Activated CD4-positive, alpha-beta T cell treated with anti-CD3 and anti-CD28 coated beads, Interleukin-2, amount 50 U/mL, for 4 hours (primary cell): ENCODE results near the gene KRT9.
"Not testable (repeated sequence)": the region's sequence is repeated elsewhere in the genome, so short reads cannot be mapped to it uniquely, and the experiment has no call there.

Experiments used
- DNase-seq, 2 experiments: peaks; one replicate each; pipeline ENCODE4 v3.0.0-alpha.2; 2020

KRT9 gene

GRCh38 chr17:41599680-41600079, 27.8 kb upstream of the KRT9 start:
- no peak for DNase-seq

DNA sequence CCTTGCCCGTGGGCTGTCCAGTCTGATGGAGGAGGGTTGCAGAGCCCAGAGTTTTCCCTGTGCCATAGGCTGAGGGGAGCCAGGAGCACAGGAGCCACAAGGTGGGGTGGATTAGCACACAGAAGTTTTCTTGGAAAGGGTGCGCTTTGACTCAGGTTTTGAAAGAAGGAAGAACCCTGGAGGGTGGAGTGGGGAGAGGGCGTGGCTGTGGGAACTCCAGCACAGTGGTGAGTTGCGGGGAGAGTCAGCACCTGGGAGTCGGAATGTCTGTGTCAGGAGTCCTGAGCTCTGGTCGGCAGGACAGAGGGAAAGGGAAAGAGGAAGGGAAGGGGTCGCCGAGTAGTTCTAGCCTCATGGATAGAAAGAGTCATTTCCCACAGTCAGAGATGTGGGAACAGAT, 23.7 kb upstream of the KRT9 start:
- no peak for DNase-seq

GRCh38 chr17:41594363-41594915, 22.6 kb upstream of the KRT9 start:
- DNase-seq: no peak

GRCh38 chr17:41593306-41593981, 21.6 kb upstream of the KRT9 start:
- no peak for DNase-seq

DNA sequence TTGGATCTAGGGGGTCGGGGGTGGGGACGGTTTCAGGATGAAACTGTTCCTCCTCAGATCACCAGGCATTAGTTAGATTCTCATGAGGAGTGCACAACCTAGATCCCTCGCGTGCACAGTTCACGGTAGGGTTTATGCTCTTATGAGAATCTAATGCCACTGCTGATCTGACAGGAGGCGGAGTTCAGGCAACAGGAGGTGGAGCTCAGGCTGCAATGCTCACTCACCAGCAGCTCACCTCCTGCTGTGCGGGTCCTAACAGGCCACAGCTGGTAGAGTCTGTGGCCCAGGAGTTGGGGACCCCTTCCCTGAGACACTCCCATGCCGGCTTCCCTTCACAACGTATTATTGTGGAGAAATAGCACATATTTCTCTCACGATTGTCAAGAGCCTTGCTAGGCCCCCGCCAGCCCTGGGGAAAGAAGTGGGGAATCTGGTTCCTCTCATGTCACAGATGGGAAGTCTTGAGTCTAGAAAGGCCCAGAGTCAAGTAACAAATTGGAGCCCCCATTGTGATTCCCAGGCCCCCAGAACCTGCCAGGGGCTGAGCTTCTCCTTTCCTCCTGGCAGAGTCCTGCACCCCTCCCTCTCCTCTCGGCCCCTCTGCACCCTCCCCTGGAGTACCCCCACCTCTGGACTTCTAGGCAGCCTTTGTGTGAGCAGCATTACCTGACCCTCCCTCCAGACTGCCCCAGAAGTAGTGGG, 20.9 kb upstream of the KRT9 start:
- DNase-seq: no peak

DNA sequence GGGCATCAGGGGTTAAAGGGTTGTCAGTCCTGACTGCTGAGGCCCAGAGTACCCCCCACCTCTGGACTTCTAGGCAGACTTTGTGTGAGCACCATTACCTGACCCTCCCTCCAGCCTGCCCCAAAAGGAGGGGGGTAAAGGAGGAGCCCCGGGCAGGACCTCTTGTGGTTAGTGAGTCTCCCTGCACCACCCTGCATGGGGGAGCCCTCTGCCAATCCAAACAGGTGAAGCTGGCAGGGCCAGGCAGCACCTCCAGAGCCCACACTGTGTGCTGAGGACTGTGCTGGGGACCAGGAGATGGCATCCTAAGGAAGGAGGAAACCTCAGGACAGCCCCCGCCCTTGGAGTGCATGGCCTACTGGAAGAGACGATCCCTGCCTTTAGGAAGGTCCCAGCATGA, 17.4 kb upstream of the KRT9 start:
- no peak for DNase-seq

- no peak for DNase-seq
Observed at GRCh38 chr17:41588126-41588810, 16.4 kb upstream of the KRT9 start.

- no peak for DNase-seq
Observed at GRCh38 chr17:41586863-41587495, 15.1 kb upstream of the KRT9 start, which contains the start of gene KRT14. Gene KRT14, minus strand, starts transcription at chr17:41586895. Its CDS starts 61 bp downstream, at chr17:41586834.

DNA sequence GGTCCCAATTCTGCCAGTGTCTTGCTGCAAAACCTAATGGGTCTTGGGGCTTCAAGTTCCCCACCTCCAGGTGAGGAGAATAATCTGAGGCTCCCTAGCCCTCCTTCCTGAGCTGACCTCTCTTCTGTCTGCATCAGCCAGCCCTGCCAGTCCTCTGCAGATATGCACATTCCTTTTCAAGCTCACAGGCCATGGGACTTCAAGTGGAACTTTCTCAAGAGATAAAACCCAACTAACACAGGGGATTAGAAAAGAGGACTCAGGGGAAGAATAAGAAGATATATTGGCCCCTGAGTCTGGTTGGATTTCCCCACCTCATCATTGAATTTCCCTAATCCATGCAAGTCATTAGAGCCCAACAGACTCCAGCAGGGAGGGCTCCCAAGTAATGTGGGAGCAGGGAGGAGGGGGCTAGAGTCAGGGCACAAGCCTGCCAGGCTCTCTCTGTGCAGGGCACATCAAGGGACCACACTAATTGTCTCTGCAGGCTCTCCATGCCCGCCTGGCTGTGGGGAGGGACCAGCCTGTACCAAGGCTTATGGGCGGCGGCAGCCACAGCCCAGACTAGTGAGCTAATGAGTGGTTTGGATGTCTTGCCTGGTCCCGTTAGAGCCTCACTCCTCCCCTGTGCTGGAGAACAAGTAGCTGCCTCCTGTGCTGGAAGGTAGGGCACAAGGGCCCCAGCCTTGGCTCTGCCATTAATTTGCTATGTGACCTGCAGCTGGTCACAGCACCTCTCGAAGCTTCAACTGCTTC, 13.6 kb upstream of the KRT9 start:
- no peak for DNase-seq

GRCh38 chr17:41584331-41584927, 12.6 kb upstream of the KRT9 start:
- not testable (repeated sequence) for DNase-seq

GRCh38 chr17:41583137-41584127, 11.6 kb upstream of the KRT9 start:
- DNase-seq: no peak

- not testable (repeated sequence) for DNase-seq
Observed at GRCh38 chr17:41582061-41582968, 10.5 kb upstream of the KRT9 start.

DNA sequence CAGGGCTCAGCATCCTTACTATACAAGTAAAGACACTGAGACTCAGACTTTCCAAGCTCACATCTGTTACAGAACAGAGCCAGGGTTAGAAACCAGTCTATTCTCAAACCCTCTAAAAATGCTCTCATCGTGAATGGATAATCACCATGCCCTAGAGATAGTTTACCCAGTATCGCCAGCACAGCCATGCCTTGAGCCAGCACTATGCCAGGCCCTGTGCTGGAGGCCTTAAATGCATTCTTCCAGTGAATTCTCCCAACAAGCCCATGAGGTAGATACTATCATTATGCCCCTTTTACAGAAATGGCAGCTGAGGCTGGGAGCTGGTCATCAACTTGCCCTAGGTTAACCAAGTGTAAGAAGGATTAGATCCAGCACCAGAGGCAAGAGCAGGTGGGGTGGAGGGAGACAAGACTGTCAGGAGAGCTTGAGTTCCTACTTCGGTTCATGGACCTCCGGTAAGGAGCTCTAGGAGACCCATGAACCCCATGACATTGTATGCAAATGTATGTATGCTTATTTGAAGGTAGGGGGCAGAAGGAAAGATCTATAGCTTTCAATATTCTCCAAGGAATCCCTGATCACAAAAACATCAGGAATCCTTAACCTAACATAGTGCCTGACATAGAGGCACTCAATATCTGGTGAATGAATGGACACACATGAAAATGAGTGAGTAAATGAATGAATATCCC, 9.7 kb upstream of the KRT9 start:
- DNase-seq: no peak

DNA sequence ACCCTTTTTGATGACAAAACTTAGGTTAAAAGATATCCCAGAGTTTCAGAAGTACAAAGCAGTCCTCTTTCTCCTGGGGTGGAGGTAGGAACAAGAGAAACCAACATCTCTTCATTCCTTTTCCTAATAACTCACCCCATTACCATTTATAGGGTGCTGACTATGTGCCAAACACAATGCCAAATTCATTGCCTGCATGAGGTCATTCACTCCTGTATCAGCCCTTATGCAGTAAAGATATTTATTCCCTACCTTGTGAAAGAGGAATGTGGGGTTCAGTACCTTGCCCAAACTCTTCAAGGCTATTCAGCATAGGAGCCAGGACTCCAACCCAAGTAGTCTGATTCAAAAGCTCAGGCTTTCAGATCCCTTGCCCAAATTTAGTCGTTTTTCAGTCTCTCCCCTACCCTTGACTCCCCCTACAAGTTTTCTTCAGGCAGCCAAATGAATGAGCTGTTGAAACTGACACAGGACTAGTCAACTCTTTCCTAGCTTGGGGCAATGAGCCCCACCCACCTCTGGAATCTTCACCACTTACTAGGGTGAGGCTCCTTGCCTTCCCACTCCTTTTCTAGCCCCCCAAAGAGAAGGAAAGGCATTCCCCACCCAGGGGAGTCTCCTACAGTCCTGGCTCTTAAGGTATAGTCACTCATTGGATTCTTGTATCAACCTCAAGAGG, 9.0 kb upstream of the KRT9 start:
- no peak for DNase-seq

DNA sequence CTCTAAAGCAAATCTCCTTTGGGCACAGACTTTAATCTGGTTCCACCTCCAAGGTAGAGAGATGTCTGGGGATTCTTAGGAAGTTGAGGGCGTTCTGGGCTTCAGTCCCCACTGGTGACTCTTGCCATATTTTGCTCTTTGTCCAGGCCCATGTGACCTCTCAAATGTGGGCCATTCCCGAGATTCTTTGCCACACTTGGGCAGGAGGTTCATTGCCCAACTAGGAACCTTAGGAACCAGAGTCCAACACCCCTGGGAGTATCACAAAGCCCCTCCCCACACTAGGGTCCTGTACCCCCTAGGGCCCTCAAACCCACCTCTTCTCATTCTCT, 8.4 kb upstream of the KRT9 start:
- DNase-seq: no peak

- DNase-seq: peak; percentile 48 to 49
Observed at GRCh38 chr17:41579484-41580243, 7.8 kb upstream of the KRT9 start.

DNA sequence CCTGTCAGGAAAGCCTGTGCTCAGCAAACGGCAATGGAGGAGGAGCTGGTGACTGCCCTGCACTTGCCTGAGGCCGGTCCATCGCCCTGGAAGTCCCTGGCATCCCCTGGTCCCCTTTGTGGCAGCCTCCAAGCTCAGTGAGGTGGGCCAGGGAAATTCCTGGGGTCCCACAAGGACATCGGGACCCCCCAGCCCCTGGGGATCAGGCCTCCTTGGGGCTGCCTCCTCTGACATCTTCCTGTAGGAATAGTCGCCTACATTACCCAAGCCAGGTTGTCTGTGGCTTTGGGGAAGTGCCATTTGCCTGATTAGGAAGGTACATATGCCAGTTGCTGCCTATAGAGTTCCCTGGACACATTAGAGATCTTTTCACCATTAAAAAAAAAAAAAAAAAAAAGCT, 7.1 kb upstream of the KRT9 start:
- DNase-seq: no peak

DNA sequence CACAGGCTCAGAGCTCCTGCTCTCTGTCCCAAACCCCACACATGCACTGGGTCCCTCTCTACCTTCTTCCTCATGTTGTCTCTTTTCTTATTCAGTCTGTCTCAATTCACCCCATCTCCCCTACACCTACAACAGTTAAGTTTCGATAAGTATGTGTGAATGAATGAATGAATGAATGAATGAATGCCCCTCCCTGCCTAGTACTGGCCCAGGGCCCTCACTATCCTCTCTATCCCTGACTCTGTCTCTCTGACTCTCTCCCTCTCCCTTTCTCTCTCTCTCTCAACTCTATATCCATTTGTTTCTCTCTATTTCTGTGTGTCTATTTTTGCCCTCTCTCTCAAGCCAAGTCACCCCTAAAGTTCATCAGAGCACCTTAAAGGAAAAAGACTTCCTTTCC, 6.7 kb upstream of the KRT9 start:
- DNase-seq: no peak
